ENCODE data around the gene POPDC3.

Gene POPDC3

GRCh38 chr6:105162377-105162776 is 17.4 kb downstream of the POPDC3 start:
- Histone ChIP-seq H3K18ac (ENCODE audit: low read depth in 1 of 2, low read length in 2 of 2) (no peak overlapping the region), H2AFZ (ENCODE audit: low read depth, low read length) (no peak overlapping the region), H4K91ac (ENCODE audit: low read length) (no peak overlapping the region), H3K27ac (ENCODE audit: low read length, poor library complexity, severe bottlenecking) (no peak overlapping the region), H3K36me3 (ENCODE audit: control insufficient read depth in 1 of 2, insufficient read depth in 2 of 2, low read depth in 1 of 2, low read length in 2 of 2) (peaks cover 0 to 22% of the 10 kb centered on the region in 2 experiments), H3K27me3 (ENCODE audit: control insufficient read depth in 1 of 2, insufficient read depth in 1 of 2, low read length in 2 of 2) (no peaks in the 10 kb centered on the region), H3K9me3 (ENCODE audit: control insufficient read depth, low read length) (no peaks in the 10 kb centered on the region), H3K23ac (ENCODE audit: low read length in 2 of 2) (no peak overlapping the region), H3K4me1 (ENCODE audit: control insufficient read depth, insufficient read depth, low read depth, low read length) (no peaks in the 10 kb centered on the region), H3K79me1 (replicated peaks; ENCODE audit: low read length, poor library complexity, severe bottlenecking) (no peaks in the 10 kb centered on the region), H2BK15ac (ENCODE audit: low read depth, poor library complexity, severe bottlenecking) (no peak overlapping the region), H2BK120ac (ENCODE audit: low read depth, low read length) (no peak overlapping the region), H2BK12ac (ENCODE audit: low read length in 2 of 2) (no peak overlapping the region), H3K9ac (ENCODE audit: low read length) (no peak overlapping the region), H2BK5ac (ENCODE audit: low read depth, low read length, poor library complexity, severe bottlenecking) (no peak overlapping the region), H2AK5ac (ENCODE audit: low read length, severe bottlenecking) (no peak overlapping the region), H3K4ac (ENCODE audit: low read depth in 1 of 2, low read length in 2 of 2) (no peak overlapping the region), H3K4me3 (ENCODE audit: insufficient read depth in 1 of 2, low read depth in 1 of 2, low read length in 2 of 2) (no peak overlapping the region), H3K4me2 (ENCODE audit: low read length, poor library complexity, severe bottlenecking) (no peak overlapping the region), H3K14ac (ENCODE audit: low read length in 2 of 2) (no peak overlapping the region), H4K8ac (ENCODE audit: low read length) (no peak overlapping the region)
- no peak for DNase-seq
- WGBS, result 93% methylated on average over 12 of the region's 13 CpGs

- 92% methylated on average over 4 of the region's 4 CpGs for WGBS
- no peak for DNase-seq
- Histone ChIP-seq H3K4me3 (ENCODE audit: insufficient read depth in 1 of 2, low read depth in 1 of 2, low read length in 2 of 2) (no peak overlapping the region), H3K9ac (ENCODE audit: low read length) (no peak overlapping the region), H4K8ac (ENCODE audit: low read length) (no peak overlapping the region), H3K23ac (ENCODE audit: low read length in 2 of 2) (no peak overlapping the region), H3K36me3 (ENCODE audit: control insufficient read depth in 1 of 2, insufficient read depth in 2 of 2, low read depth in 1 of 2, low read length in 2 of 2) (peaks cover 0 to 24% of the 10 kb centered on the region in 2 experiments), H2BK5ac (ENCODE audit: low read depth, low read length, poor library complexity, severe bottlenecking) (no peak overlapping the region), H3K4me2 (ENCODE audit: low read length, poor library complexity, severe bottlenecking) (no peak overlapping the region), H4K91ac (ENCODE audit: low read length) (no peak overlapping the region), H3K79me1 (replicated peaks; ENCODE audit: low read length, poor library complexity, severe bottlenecking) (no peaks in the 10 kb centered on the region), H3K4me1 (ENCODE audit: control insufficient read depth, insufficient read depth, low read depth, low read length) (no peaks in the 10 kb centered on the region), H2BK15ac (ENCODE audit: low read depth, poor library complexity, severe bottlenecking) (no peak overlapping the region), H2BK120ac (ENCODE audit: low read depth, low read length) (no peak overlapping the region), H2BK12ac (ENCODE audit: low read length in 2 of 2) (no peak overlapping the region), H3K27ac (ENCODE audit: low read length, poor library complexity, severe bottlenecking) (no peak overlapping the region), H2AK5ac (ENCODE audit: low read length, severe bottlenecking) (no peak overlapping the region), H3K4ac (ENCODE audit: low read depth in 1 of 2, low read length in 2 of 2) (no peak overlapping the region), H3K18ac (ENCODE audit: low read depth in 1 of 2, low read length in 2 of 2) (no peak overlapping the region), H3K14ac (ENCODE audit: low read length in 2 of 2) (no peak overlapping the region), H3K27me3 (ENCODE audit: control insufficient read depth in 1 of 2, insufficient read depth in 1 of 2, low read length in 2 of 2) (no peaks in the 10 kb centered on the region), H3K9me3 (ENCODE audit: control insufficient read depth, low read length) (no peaks in the 10 kb centered on the region), H2AFZ (ENCODE audit: low read depth, low read length) (no peak overlapping the region)
Measured at GRCh38 chr6:105161421-105161820, 18.4 kb downstream of the POPDC3 start.

GRCh38 chr6:105153676-105154075 is 26.1 kb downstream of the POPDC3 start:
- H3K18ac ChIP-seq (ENCODE audit: low read depth in 1 of 2, low read length in 2 of 2), result no peak overlapping the region
- H3K14ac ChIP-seq (ENCODE audit: low read length in 2 of 2), result no peak overlapping the region
- H3K27ac ChIP-seq (ENCODE audit: low read length, poor library complexity, severe bottlenecking), result no peak overlapping the region
- H4K8ac ChIP-seq (ENCODE audit: low read length), result no peak overlapping the region
- no peak overlapping the region for H2BK12ac ChIP-seq (ENCODE audit: low read length in 2 of 2)
- H3K27me3 ChIP-seq (ENCODE audit: control insufficient read depth in 1 of 2, insufficient read depth in 1 of 2, low read length in 2 of 2), result no peaks in the 10 kb centered on the region
- H3K4me1 ChIP-seq (ENCODE audit: control insufficient read depth, insufficient read depth, low read depth, low read length), result no peaks in the 10 kb centered on the region
- H3K4me2 ChIP-seq (ENCODE audit: low read length, poor library complexity, severe bottlenecking), result no peak overlapping the region
- no peak overlapping the region for H2BK5ac ChIP-seq (ENCODE audit: low read depth, low read length, poor library complexity, severe bottlenecking)
- no peaks in the 10 kb centered on the region for H3K79me1 ChIP-seq (replicated peaks; ENCODE audit: low read length, poor library complexity, severe bottlenecking)
- H3K4ac ChIP-seq (ENCODE audit: low read depth in 1 of 2, low read length in 2 of 2), result no peak overlapping the region
- H2BK15ac ChIP-seq (ENCODE audit: low read depth, poor library complexity, severe bottlenecking), result no peak overlapping the region
- no peaks in the 10 kb centered on the region for H3K9me3 ChIP-seq (ENCODE audit: control insufficient read depth, low read length)
- no peak overlapping the region for H2AFZ ChIP-seq (ENCODE audit: low read depth, low read length)
- no peak for DNase-seq
- H2AK5ac ChIP-seq (ENCODE audit: low read length, severe bottlenecking), result no peak overlapping the region
- no peak overlapping the region for H3K4me3 ChIP-seq (ENCODE audit: insufficient read depth in 1 of 2, low read depth in 1 of 2, low read length in 2 of 2)
- 100% methylated on average over 1 of the region's 3 CpGs for WGBS
- no peak overlapping the region for H4K91ac ChIP-seq (ENCODE audit: low read length)
- no peak overlapping the region for H3K23ac ChIP-seq (ENCODE audit: low read length in 2 of 2)
- H2BK120ac ChIP-seq (ENCODE audit: low read depth, low read length), result no peak overlapping the region
- no peak overlapping the region for H3K9ac ChIP-seq (ENCODE audit: low read length)
- peaks cover 0 to 15% of the 10 kb centered on the region in 2 experiments for H3K36me3 ChIP-seq (ENCODE audit: control insufficient read depth in 1 of 2, insufficient read depth in 2 of 2, low read depth in 1 of 2, low read length in 2 of 2)

GRCh38 chr6:105152880-105153279 is 26.9 kb downstream of the POPDC3 start:
- no peak overlapping the region for H3K14ac ChIP-seq (ENCODE audit: low read length in 2 of 2)
- H3K4ac ChIP-seq (ENCODE audit: low read depth in 1 of 2, low read length in 2 of 2), result no peak overlapping the region
- no peak overlapping the region for H3K23ac ChIP-seq (ENCODE audit: low read length in 2 of 2)
- H3K4me2 ChIP-seq (ENCODE audit: low read length, poor library complexity, severe bottlenecking), result no peak overlapping the region
- H2AK5ac ChIP-seq (ENCODE audit: low read length, severe bottlenecking), result no peak overlapping the region
- H4K91ac ChIP-seq (ENCODE audit: low read length), result no peak overlapping the region
- H2AFZ ChIP-seq (ENCODE audit: low read depth, low read length), result no peak overlapping the region
- H3K9ac ChIP-seq (ENCODE audit: low read length), result no peak overlapping the region
- H3K9me3 ChIP-seq (ENCODE audit: control insufficient read depth, low read length), result no peaks in the 10 kb centered on the region
- H3K27me3 ChIP-seq (ENCODE audit: control insufficient read depth in 1 of 2, insufficient read depth in 1 of 2, low read length in 2 of 2), result no peaks in the 10 kb centered on the region
- no peak overlapping the region for H2BK5ac ChIP-seq (ENCODE audit: low read depth, low read length, poor library complexity, severe bottlenecking)
- no peak overlapping the region for H3K18ac ChIP-seq (ENCODE audit: low read depth in 1 of 2, low read length in 2 of 2)
- no peaks in the 10 kb centered on the region for H3K79me1 ChIP-seq (replicated peaks; ENCODE audit: low read length, poor library complexity, severe bottlenecking)
- no peaks in the 10 kb centered on the region for H3K4me1 ChIP-seq (ENCODE audit: control insufficient read depth, insufficient read depth, low read depth, low read length)
- no peak overlapping the region for H2BK120ac ChIP-seq (ENCODE audit: low read depth, low read length)
- no peak overlapping the region for H4K8ac ChIP-seq (ENCODE audit: low read length)
- H3K36me3 ChIP-seq (ENCODE audit: control insufficient read depth in 1 of 2, insufficient read depth in 2 of 2, low read depth in 1 of 2, low read length in 2 of 2), result peaks cover 0 to 7% of the 10 kb centered on the region in 2 experiments
- no peak overlapping the region for H2BK12ac ChIP-seq (ENCODE audit: low read length in 2 of 2)
- H3K4me3 ChIP-seq (ENCODE audit: insufficient read depth in 1 of 2, low read depth in 1 of 2, low read length in 2 of 2), result no peak overlapping the region
- no peak overlapping the region for H3K27ac ChIP-seq (ENCODE audit: low read length, poor library complexity, severe bottlenecking)
- no peak for DNase-seq
- H2BK15ac ChIP-seq (ENCODE audit: low read depth, poor library complexity, severe bottlenecking), result no peak overlapping the region
